HG02870 (cell line): Measurements from ENCODE around the gene CTNNAL1.
"Not testable (repeated sequence)": the region's sequence is repeated elsewhere in the genome, so short reads cannot be mapped to it uniquely, and the experiment has no call there.

Experiments
- ATAC-seq: cut with Tn5 transposase; IDR thresholded peaks from one replicate; pipeline ENCODE4 v1.9.1; 2021; ENCODE audit warnings: mild to moderate bottlenecking, moderate library complexity; ENCODE audit not compliant: unreplicated experiment

The CTNNAL1 gene

GRCh38 chr9:109012876-109013678 is at the start of gene CTNNAL1:
CTNNAL1 (minus strand) TSS chr9:109013499; CDS start chr9:109013442, 57 bp downstream.
- ATAC-seq, result peak; percentile 57

GRCh38 chr9:109062543-109062942 is 49.2 kb upstream of the CTNNAL1 start:
- no peak for ATAC-seq

GRCh38 chr9:109060191-109060590 is 46.9 kb upstream of the CTNNAL1 start:
- no peak for ATAC-seq

- not testable (repeated sequence) for ATAC-seq
These were observed 39.8 kb upstream of the CTNNAL1 start for GRCh38 chr9:109053121-109053520.

- no peak for ATAC-seq
These were observed 39.1 kb upstream of the CTNNAL1 start for GRCh38 chr9:109052416-109052815.

- ATAC-seq, result no peak
These were observed 38.4 kb upstream of the CTNNAL1 start for GRCh38 chr9:109051733-109052132.

GRCh38 chr9:109050444-109050843 is 37.1 kb upstream of the CTNNAL1 start:
- no peak for ATAC-seq

- ATAC-seq, result no peak
These were observed 35.5 kb upstream of the CTNNAL1 start for GRCh38 chr9:109048822-109049221.

- ATAC-seq, result no peak
These were observed 34.0 kb upstream of the CTNNAL1 start for GRCh38 chr9:109047259-109047658.

- no peak for ATAC-seq
These were observed 33.0 kb upstream of the CTNNAL1 start for GRCh38 chr9:109046346-109046745.

- ATAC-seq, result no peak
These were observed 30.3 kb upstream of the CTNNAL1 start for GRCh38 chr9:109043578-109043977.

GRCh38 chr9:109040571-109040970 is 27.3 kb upstream of the CTNNAL1 start:
- no peak for ATAC-seq

GRCh38 chr9:109039539-109039938 is 26.2 kb upstream of the CTNNAL1 start:
- no peak for ATAC-seq

- ATAC-seq, result no peak
These were observed 24.8 kb upstream of the CTNNAL1 start for GRCh38 chr9:109037946-109038715.

GRCh38 chr9:109036744-109037680 is 23.7 kb upstream of the CTNNAL1 start:
- ATAC-seq, result no peak

- ATAC-seq, result no peak
These were observed 22.6 kb upstream of the CTNNAL1 start for GRCh38 chr9:109035684-109036423.

- ATAC-seq, result no peak
These were observed 20.8 kb upstream of the CTNNAL1 start for GRCh38 chr9:109033941-109034700.

- ATAC-seq, result no peak
These were observed 17.9 kb upstream of the CTNNAL1 start for GRCh38 chr9:109031241-109031640.

GRCh38 chr9:109030426-109030825 is 17.1 kb upstream of the CTNNAL1 start:
- ATAC-seq, result no peak

GRCh38 chr9:109028457-109028856 is 15.2 kb upstream of the CTNNAL1 start:
- ATAC-seq, result no peak
